Lower leg skin (tissue), 3 donors: ENCODE measurements around the gene KCNMA1.

Experiments
- CTCF ChIP-seq, 3 donors: fragments of 450-650 bp; IDR thresholded peaks; one replicate each; pipeline ENCODE4 v1.5.1; 2016; ENCODE audit warnings: antibody characterized with exemption in 3 of 3, mild to moderate bottlenecking in 3 of 3, moderate library complexity in 2 of 3
- POLR2A ChIP-seq, 2 donors: fragments of 450-650 bp; IDR thresholded peaks; one replicate each; pipeline ENCODE4 v1.6.1; 2016 to 2017; ENCODE audit warnings: antibody characterized with exemption in 2 of 2, mild to moderate bottlenecking in 1 of 2, moderate library complexity in 1 of 2

GRCh38 chr10:77618117-77618516, 19.5 kb downstream of the KCNMA1 start:
- TF ChIP-seq CTCF (IDR thresholded peaks at IDR 0.05) (no peak), POLR2A (IDR thresholded peaks at IDR 0.05) (no peak)
